SK-N-SH (cell line): ENCODE measurements around the gene ITGAL. TPM values are rescaled to one million over a fixed set of nuclear protein-coding genes. Genes with fewer than 3 reads are reported as not detected.

ENCODE experiments used
- CTCF ChIA-PET: fragments of 300-600, 350-600 bp; formaldehyde crosslinking; extraction: SDS; loops from one replicate; lab custom pipeline; 2021; lab: Yijun Ruan, JAX
- POLR2A ChIA-PET: fragments of 350-600 bp; sonication (Branson Sonifier 250); formaldehyde crosslinking; extraction: SDS; loops from one replicate; lab custom pipeline; 2020; ENCODE audit warnings: antibody characterized with exemption, inconsistent platforms; lab: Yijun Ruan, JAX
- DNase-seq: peaks from one replicate; pipeline ENCODE4 v3.0.0; 2012
- H2AFZ ChIP-seq: fragments of 200-600 bp; sonication (generic); 2 replicates; pipeline ENCODE4 v1.8.1; 2016; ENCODE audit warnings: antibody characterized with exemption, mild to moderate bottlenecking, low read depth
- H3F3A ChIP-seq: fragments of 200-600 bp; sonication (generic); replicated peaks from 2 replicates; pipeline ENCODE3; 2016; ENCODE audit warnings: antibody characterized with exemption, mild to moderate bottlenecking; ENCODE audit not compliant: insufficient read depth
- H3K27ac ChIP-seq, 2 experiments: fragments of 200-500 bp in 1 of 2; fragments of 200-600 bp in 1 of 2; sonication (Bioruptor generic) in 1 of 2; sonication (generic), shearing (Covaris generic) in 1 of 2; 2 replicates each; pipeline versions ENCODE4 v1.5.1 to v1.6.1; 2014 to 2016; ENCODE audit warnings: low read depth in 2 of 2, inconsistent platforms in 1 of 2, low read length in 1 of 2, mild to moderate bottlenecking in 1 of 2, mixed read lengths in 1 of 2
- H3K27me3 ChIP-seq: fragments of 200-600 bp; sonication (generic), shearing (Covaris generic); 2 replicates; pipeline ENCODE4 v1.6.1; 2016; ENCODE audit warnings: mixed run types; ENCODE audit not compliant: insufficient read depth
- H3K36me3 ChIP-seq, 2 experiments: fragments of 200-500 bp in 1 of 2; fragments of 200-600 bp in 1 of 2; sonication (Bioruptor generic) in 1 of 2; sonication (generic) in 1 of 2; replicated peaks in 1 of 2; 2 replicates each; pipeline versions ENCODE3 to v1.5.1; 2014 to 2016; ENCODE audit warnings: low read length in 1 of 2, mild to moderate bottlenecking in 1 of 2; ENCODE audit not compliant: insufficient read depth in 2 of 2, control insufficient read depth in 1 of 2
- H3K4me1 ChIP-seq, 2 experiments: fragments of 200-500 bp in 1 of 2; fragments of 200-600 bp in 1 of 2; sonication (Bioruptor generic) in 1 of 2; sonication (generic), shearing (Covaris generic) in 1 of 2; 2 replicates each; pipeline versions ENCODE4 v1.5.1 to v1.6.1; 2014 to 2016; ENCODE audit warnings: low read depth in 1 of 2, low read length in 1 of 2, mixed run types in 1 of 2; ENCODE audit not compliant: insufficient read depth in 2 of 2, control insufficient read depth in 1 of 2
- H3K4me2 ChIP-seq: fragments of 200-600 bp; sonication (generic), shearing (Covaris generic); 2 replicates; pipeline ENCODE4 v1.6.1; 2017; ENCODE audit warnings: mixed run types
- H3K4me3 ChIP-seq, 2 experiments: fragments of 200-500 bp in 1 of 2; fragments of 200-600 bp in 1 of 2; sonication (Bioruptor generic) in 1 of 2; sonication (generic), shearing (Covaris generic) in 1 of 2; 2 replicates each; pipeline versions ENCODE4 v1.5.1 to v1.8.1; 2014 to 2016; ENCODE audit warnings: low read depth in 2 of 2, inconsistent platforms in 1 of 2, low read length in 1 of 2, mild to moderate bottlenecking in 1 of 2, mixed read lengths in 1 of 2, moderate library complexity in 1 of 2
- H3K79me2 ChIP-seq: fragments of 200-600 bp; sonication (generic); 2 replicates; pipeline ENCODE4 v1.8.1; 2017; ENCODE audit warnings: mild to moderate bottlenecking; ENCODE audit not compliant: insufficient read depth
- H3K9ac ChIP-seq: fragments of 200-600 bp; sonication (generic); 2 replicates; pipeline ENCODE4 v1.6.1; 2017; ENCODE audit warnings: mixed run types
- H3K9me2 ChIP-seq: fragments of 200-600 bp; sonication (generic); 2 replicates; pipeline ENCODE4 v1.6.1; 2017; ENCODE audit warnings: mixed run types
- H3K9me3 ChIP-seq: fragments of 200-600 bp; sonication (generic); 2 replicates; pipeline ENCODE4 v1.6.1; 2017; ENCODE audit warnings: mixed run types, mild to moderate bottlenecking, moderate library complexity
- H4K20me1 ChIP-seq: fragments of 200-600 bp; sonication (generic); 2 replicates; pipeline ENCODE4 v1.6.1; 2017; ENCODE audit warnings: mild to moderate bottlenecking, mixed run types; ENCODE audit not compliant: insufficient read depth
- GATA2 ChIP-seq: sonication (generic); formaldehyde crosslinking; IDR thresholded peaks from 2 replicates; pipeline ENCODE4 v1.5.0; 2020; ENCODE audit warnings: mild to moderate bottlenecking, missing genetic modification reagents
- IRF3 ChIP-seq: fragments of 150-350 bp; IDR thresholded peaks from 2 replicates; pipeline ENCODE4 v1.6.1; 2016; ENCODE audit warnings: mild to moderate bottlenecking, low read depth, low read length
- MXI1 ChIP-seq: IDR thresholded peaks from 2 replicates; pipeline ENCODE4 v1.6.1; 2012; ENCODE audit warnings: mild to moderate bottlenecking, low read depth, low read length, improper control_type of control experiment
- REST ChIP-seq: IDR thresholded peaks from 2 replicates; pipeline ENCODE4 v1.6.1; 2012; ENCODE audit warnings: mild to moderate bottlenecking, low read depth, low read length, moderate library complexity
- RFX5 ChIP-seq: IDR thresholded peaks from 2 replicates; pipeline ENCODE4 v1.6.1; 2012; ENCODE audit warnings: mild to moderate bottlenecking, improper control_type of control experiment, low read length
- SMC3 ChIP-seq: IDR thresholded peaks from 2 replicates; pipeline ENCODE4 v1.6.1; 2012; ENCODE audit warnings: low read depth, low read length, improper control_type of control experiment
- YY1 ChIP-seq: IDR thresholded peaks from 2 replicates; pipeline ENCODE4 v1.4.0; 2012; ENCODE audit warnings: low read depth, mild to moderate bottlenecking
- WGBS: methylation state at CpG from one replicate; pipeline ENCODE4 v1.1.6; 2017; ENCODE audit warnings: low lambda C conversion rate; 5-methylcytosine and 5-hydroxymethylcytosine counted together
- polyA plus RNA-seq, 3 experiments: library from polyadenylated mRNA; depleted of rRNA; stranded (reverse); fragments of >200 nt; gene quantifications; 2 replicates each; pipeline ENCODE4 v1.2.3, GENCODE V29; 2012

Gene ITGAL
- polyA plus RNA-seq, 1 of the 3 experiments (the other 2 are of a cell fraction): 0.12 TPM

GRCh38 chr16:30445408-30446202 is 26.9 kb upstream of the ITGAL start, which contains the start of gene SEPHS2 (continued):
- TF ChIP-seq REST (no peak; the same call in 1 of the 2 replicates), IRF3 (peak; percentile 75), RFX5 (no peak), GATA2 (CRISPR knock-in tag) (no peak), SMC3 (no peak; the same call in 1 of the 2 replicates), MXI1 (peak; percentile 96), YY1 (peak; percentile 66)
- TF ChIP-seq, all 33 proteins: peak for 17

GRCh38 chr16:30446203-30446595 is 26.3 kb upstream of the ITGAL start:
- H2AFZ ChIP-seq: peak overlapping the region; percentile 88
- H3K79me2 ChIP-seq: peaks cover 24% of the 10 kb centered on the region
- H3K9me3 ChIP-seq: no peaks in the 10 kb centered on the region
- H3K4me1 ChIP-seq: peaks cover 8 to 15% of the 10 kb centered on the region in 2 experiments; a peak in 2 of 4 replicates
- ChIA-PET CTCF (interaction anchor here (0.8 to 2.6 kb wide), 3 partner anchors 13 to 126 kb away, joined by 3 to 6 read pairs (median 4); partner anchors contain the start of gene ZNF688), POLR2A (interaction anchor here (1.0 to 1.2 kb wide), 2 partner anchors 16 to 79 kb away, joined by 3 read pairs; partner anchors contain the start of gene DCTPP1)
- H3K27me3 ChIP-seq: no peaks in the 10 kb centered on the region
- no peak for DNase-seq
- peaks cover 12 to 16% of the 10 kb centered on the region in 2 experiments for H3K36me3 ChIP-seq
- TF ChIP-seq RFX5: no peak
- H3K4me2 ChIP-seq: peak overlapping the region; percentile 89
- H3K9ac ChIP-seq: peak overlapping the region; percentile 98; the same call in 1 of the 2 replicates
- H4K20me1 ChIP-seq: no peaks in the 10 kb centered on the region
- peak overlapping the region; percentile 75 to 95 for H3K4me3 ChIP-seq
- H3K27ac ChIP-seq: peak overlapping the region; percentile 86 to 88
- peaks cover 5% of the 10 kb centered on the region for H3F3A ChIP-seq
- no peaks in the 10 kb centered on the region for H3K9me2 ChIP-seq
- WGBS: 85% methylated on average over 10 of the region's 10 CpGs
